CD4-positive, alpha-beta T cell (primary cell): Measurements from ENCODE around the gene ZNF578. TPM values are rescaled to one million over a fixed set of nuclear protein-coding genes. Genes with fewer than 3 reads are reported as not detected.
"Not testable (repeated sequence)": the region's sequence is repeated elsewhere in the genome, so short reads cannot be mapped to it uniquely, and the experiment has no call there.

Experiments used
- ATAC-seq: fragments of 200-7000 bp; cut with Tn5 transposase; one replicate; pipeline ENCODE4 v1.10.0; 2022; ENCODE audit warnings: mild to moderate bottlenecking; ENCODE audit not compliant: poor library complexity
- CTCF ChIA-PET: fragments of 350-600 bp; sonication (Branson Sonifier 250); formaldehyde crosslinking; loops from one replicate; lab custom pipeline; 2021; ENCODE audit warnings: antibody characterized with exemption, inconsistent platforms; lab: Charles Lee
- POLR2A ChIA-PET: fragments of 350-600 bp; sonication (Branson Sonifier 250); formaldehyde crosslinking; loops from one replicate; lab custom pipeline; 2021; ENCODE audit warnings: antibody characterized with exemption, inconsistent platforms; lab: Charles Lee
- DNase-seq, 14 experiments: peaks; one replicate each; pipeline ENCODE4 v3.0.0-alpha.2; 2013 to 2020; ENCODE audit warnings: mixed read lengths in 2 of 14
- H3K27ac ChIP-seq, 2 donors: one replicate each; pipeline versions ENCODE4 v1.5.1 to v1.7.0; 2013; ENCODE audit warnings: low read length in 2 of 2, low read depth in 1 of 2, mild to moderate bottlenecking in 1 of 2
- H3K27me3 ChIP-seq, 2 experiments: 1 replicate in 1 of 2; 2 replicates in 1 of 2; pipeline versions ENCODE4 v1.6.1 to v1.7.0; 2013; ENCODE audit warnings: low read length in 2 of 2, control low read depth in 1 of 2, mild to moderate bottlenecking in 1 of 2, moderate library complexity in 1 of 2; ENCODE audit not compliant: insufficient read depth in 2 of 2, control insufficient read depth in 1 of 2
- H3K36me3 ChIP-seq: one replicate; pipeline ENCODE4 v1.6.1; 2013; ENCODE audit warnings: low read length, control low read depth; ENCODE audit not compliant: insufficient read depth
- H3K4me1 ChIP-seq: one replicate; pipeline ENCODE4 v1.6.1; 2013; ENCODE audit warnings: low read length, control low read depth; ENCODE audit not compliant: insufficient read depth
- H3K4me3 ChIP-seq: one replicate; pipeline ENCODE4 v1.5.1; 2013; ENCODE audit warnings: mild to moderate bottlenecking, low read length, moderate library complexity
- H3K9me3 ChIP-seq, 2 experiments: 1 replicate in 1 of 2; 2 replicates in 1 of 2; pipeline versions ENCODE4 v1.6.1 to v1.7.0; 2013; ENCODE audit warnings: low read length in 2 of 2, mild to moderate bottlenecking in 2 of 2, control low read depth in 1 of 2, moderate library complexity in 1 of 2; ENCODE audit not compliant: control insufficient read depth in 1 of 2, insufficient read depth in 1 of 2
- H3K27ac Mint-ChIP-seq: one replicate; pipeline ENCODE4 v1.8.0; 2020; ENCODE audit warnings: mixed read lengths
- H3K27me3 Mint-ChIP-seq: one replicate; pipeline ENCODE4 v1.8.0; 2021; ENCODE audit warnings: mixed read lengths
- H3K36me3 Mint-ChIP-seq: one replicate; pipeline ENCODE4 v1.8.0; 2021; ENCODE audit warnings: low read depth, mixed read lengths
- H3K4me1 Mint-ChIP-seq: one replicate; pipeline ENCODE4 v1.8.0; 2021; ENCODE audit warnings: low read depth, mixed read lengths
- H3K4me3 Mint-ChIP-seq: one replicate; pipeline ENCODE4 v1.8.0; 2020; ENCODE audit warnings: mild to moderate bottlenecking, mixed read lengths
- H3K9me3 Mint-ChIP-seq: one replicate; pipeline ENCODE4 v1.8.0; 2020; ENCODE audit warnings: mixed read lengths
- CTCF ChIP-seq: fragments of 200-600 bp; IDR thresholded peaks from one replicate; pipeline ENCODE4 v1.8.0; 2022; ENCODE audit warnings: antibody characterized with exemption, mild to moderate bottlenecking
- intact Hi-C, 2 experiments: fragments of 100-400 bp; cut with DNase I in 1 of 2; cut with micrococcal nuclease in 1 of 2; formaldehyde crosslinking; loops; one replicate each; pipeline versions ENCODE4 v1.15.1 to v1.9.0; 2023 to 2025; cut with DNase I, micrococcal nuclease
- total RNA-seq, 174 experiments: library from RNA in 2 of 174; stranded (reverse) in 2 of 174; gene quantifications; one replicate each; pipeline ENCODE4 v1.2.3 and lab custom pipeline; 2021 to 2026

The ZNF578 gene
- total RNA-seq, 2 experiments from 2014 or later, result 1.6 TPM

GRCh38 chr19:52516191-52516590 lies 62.8 kb downstream of the ZNF578 start:
- intact Hi-C loops, result no loop called here
- POLR2A ChIA-PET, result no interaction called here
- CTCF ChIA-PET, result no interaction called here
- no peaks in the 10 kb centered on the region for H3K36me3 ChIP-seq
- no peak overlapping the region for H3K27ac ChIP-seq
- H3K27me3 Mint-ChIP-seq, result no peaks in the 10 kb centered on the region
- peaks cover 63% of the 10 kb centered on the region for H3K36me3 Mint-ChIP-seq
- peaks cover 25% of the 10 kb centered on the region for H3K9me3 Mint-ChIP-seq
- no peak overlapping the region for H3K27ac Mint-ChIP-seq
- no peak overlapping the region for H3K4me3 Mint-ChIP-seq
- no peak overlapping the region for H3K4me3 ChIP-seq
- no peak for TF ChIP-seq CTCF
- ATAC-seq (no peak), DNase-seq (no peak)
- H3K4me1 Mint-ChIP-seq, result no peaks in the 10 kb centered on the region
- no peaks in the 10 kb centered on the region for H3K27me3 ChIP-seq
- H3K9me3 ChIP-seq, result peaks cover 48 to 50% of the 10 kb centered on the region in 2 experiments
- H3K4me1 ChIP-seq, result no peaks in the 10 kb centered on the region

GRCh38 chr19:52518646-52519045 lies 65.3 kb downstream of the ZNF578 start:
- Histone ChIP-seq H3K4me3 (no peak overlapping the region), H3K27ac (no peak overlapping the region), H3K9me3 (peaks cover 43 to 61% of the 10 kb centered on the region in 2 experiments), H3K4me1 (no peaks in the 10 kb centered on the region), H3K36me3 (no peaks in the 10 kb centered on the region), H3K27me3 (no peaks in the 10 kb centered on the region)
- ChIA-PET POLR2A (no interaction called here), CTCF (no interaction called here)
- Mint-ChIP-seq H3K4me3 (no peak overlapping the region), H3K27ac (no peak overlapping the region), H3K9me3 (peaks cover 16% of the 10 kb centered on the region), H3K36me3 (peaks cover 44% of the 10 kb centered on the region), H3K27me3 (no peaks in the 10 kb centered on the region), H3K4me1 (no peaks in the 10 kb centered on the region)
- TF ChIP-seq CTCF, result no peak
- DNase-seq, result no peak
- intact Hi-C loops, result no loop called here
- no peak for ATAC-seq

- intact Hi-C loops, H3K27me3 Mint-ChIP-seq, H3K4me3 Mint-ChIP-seq, DNase-seq, ATAC-seq, H3K27me3 ChIP-seq, H3K27ac Mint-ChIP-seq, H3K36me3 ChIP-seq, H3K4me1 ChIP-seq, H3K4me1 Mint-ChIP-seq, POLR2A ChIA-PET, H3K4me3 ChIP-seq, CTCF ChIA-PET, H3K27ac ChIP-seq: not testable (repeated sequence)
- H3K9me3 Mint-ChIP-seq, result peaks cover 16% of the 10 kb centered on the region
- H3K36me3 Mint-ChIP-seq, result peaks cover 39% of the 10 kb centered on the region
- peaks cover 38 to 65% of the 10 kb centered on the region in 2 experiments for H3K9me3 ChIP-seq
These were observed 65.8 kb downstream of the ZNF578 start for GRCh38 chr19:52519175-52519574.

DNA sequence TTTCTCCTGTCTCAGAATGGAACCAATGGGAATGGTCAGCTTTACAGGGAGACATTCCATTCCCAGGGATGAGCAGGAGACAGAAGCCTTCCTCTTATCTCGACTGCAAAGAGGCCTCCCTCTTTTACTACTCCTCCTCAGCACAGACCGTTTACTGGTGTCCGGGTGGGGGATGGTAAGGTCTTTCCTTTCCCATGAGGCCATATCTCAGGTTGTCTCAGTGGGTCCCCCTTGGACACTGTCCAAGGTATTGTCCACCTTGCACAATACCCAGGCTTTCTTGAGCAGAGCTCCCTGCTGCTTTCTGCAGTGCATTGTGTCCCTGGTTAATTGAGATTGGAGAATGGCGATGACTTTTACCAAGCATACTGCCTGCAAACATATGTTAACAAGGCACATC lies 66.7 kb downstream of the ZNF578 start:
- H3K9me3 Mint-ChIP-seq, result peaks cover 16% of the 10 kb centered on the region
- Histone ChIP-seq H3K4me3 (no peak overlapping the region), H3K27ac (no peak overlapping the region), H3K4me1 (no peaks in the 10 kb centered on the region), H3K9me3 (peaks cover 29 to 65% of the 10 kb centered on the region in 2 experiments), H3K27me3 (no peaks in the 10 kb centered on the region), H3K36me3 (no peaks in the 10 kb centered on the region)
- H3K27ac Mint-ChIP-seq, result no peak overlapping the region
- DNase-seq (no peak), ATAC-seq (no peak)
- CTCF ChIA-PET, result no interaction called here
- H3K27me3 Mint-ChIP-seq, result no peaks in the 10 kb centered on the region
- POLR2A ChIA-PET, result no interaction called here
- no peaks in the 10 kb centered on the region for H3K4me1 Mint-ChIP-seq
- TF ChIP-seq CTCF, result no peak
- intact Hi-C loops, result loop anchor here in 1 of 2 experiments (10.0 kb wide), 1 partner anchor 335 kb away; the partner anchor contains the start of gene ZNF468
- H3K4me3 Mint-ChIP-seq, result no peak overlapping the region
- peaks cover 35% of the 10 kb centered on the region for H3K36me3 Mint-ChIP-seq
